NCI-H460 (cell line): Measurements from ENCODE around the gene SLC16A13. TPM values are rescaled to one million over a fixed set of nuclear protein-coding genes. Genes with fewer than 3 reads are reported as not detected.
A peak's percentile ranks its signal among the peaks of the same experiment; 100 is the strongest.

ENCODE experiments used
- DNase-seq: peaks from one replicate; pipeline ENCODE4 v3.0.0-alpha.2; 2016; ENCODE audit warnings: low read depth; ENCODE audit errors: extremely low read depth
- total RNA-seq: library from RNA; depleted of rRNA; stranded (reverse); fragments of >200 nt; shearing (Covaris generic); gene quantifications from 2 replicates; pipeline ENCODE4 v1.2.3, GENCODE V29; 2014

The SLC16A13 gene
- total RNA-seq, 1 experiment from 2014 or later, result 1.2 TPM

- no peak for DNase-seq
These were observed 23.9 kb upstream of the SLC16A13 start for GRCh38 chr17:7011942-7012254.

DNA sequence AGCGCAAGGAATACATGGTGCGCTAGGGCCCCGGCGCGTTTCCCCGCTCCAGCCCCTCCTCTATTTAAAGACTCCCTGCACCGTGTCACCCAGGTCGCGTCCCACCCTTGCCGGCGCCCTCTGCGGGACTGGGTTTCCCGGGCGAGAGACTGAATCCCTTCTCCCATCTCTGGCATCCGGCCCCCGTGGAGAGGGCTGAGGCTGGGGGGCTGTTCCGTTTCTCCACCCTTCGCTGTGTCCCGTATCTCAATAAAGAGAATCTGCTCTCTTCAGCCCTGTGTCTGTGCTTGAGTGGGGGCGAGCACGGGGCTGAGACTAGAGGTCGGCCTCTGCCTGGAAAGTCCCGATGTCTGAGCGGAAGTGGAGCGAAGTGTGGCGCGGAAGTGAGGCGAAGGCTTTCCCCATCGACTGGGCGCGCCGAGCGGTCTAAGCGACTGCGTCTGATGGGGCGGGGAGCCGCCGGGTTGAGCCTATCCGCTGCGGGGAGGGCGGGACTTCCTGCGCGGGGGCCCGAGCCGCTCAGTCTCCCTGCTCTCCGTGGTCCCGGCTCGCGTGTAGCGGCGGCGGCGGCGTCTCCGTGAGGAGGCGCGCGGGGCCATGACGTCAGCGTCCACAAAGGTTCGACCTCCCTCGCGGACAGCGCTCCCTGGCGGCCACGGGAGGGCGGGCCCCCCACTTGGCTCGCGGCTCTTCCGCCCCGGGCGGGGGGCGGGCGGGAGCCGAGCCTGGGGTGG, 21.4 kb upstream of the SLC16A13 start:
- peak; percentile 94 for DNase-seq

DNA sequence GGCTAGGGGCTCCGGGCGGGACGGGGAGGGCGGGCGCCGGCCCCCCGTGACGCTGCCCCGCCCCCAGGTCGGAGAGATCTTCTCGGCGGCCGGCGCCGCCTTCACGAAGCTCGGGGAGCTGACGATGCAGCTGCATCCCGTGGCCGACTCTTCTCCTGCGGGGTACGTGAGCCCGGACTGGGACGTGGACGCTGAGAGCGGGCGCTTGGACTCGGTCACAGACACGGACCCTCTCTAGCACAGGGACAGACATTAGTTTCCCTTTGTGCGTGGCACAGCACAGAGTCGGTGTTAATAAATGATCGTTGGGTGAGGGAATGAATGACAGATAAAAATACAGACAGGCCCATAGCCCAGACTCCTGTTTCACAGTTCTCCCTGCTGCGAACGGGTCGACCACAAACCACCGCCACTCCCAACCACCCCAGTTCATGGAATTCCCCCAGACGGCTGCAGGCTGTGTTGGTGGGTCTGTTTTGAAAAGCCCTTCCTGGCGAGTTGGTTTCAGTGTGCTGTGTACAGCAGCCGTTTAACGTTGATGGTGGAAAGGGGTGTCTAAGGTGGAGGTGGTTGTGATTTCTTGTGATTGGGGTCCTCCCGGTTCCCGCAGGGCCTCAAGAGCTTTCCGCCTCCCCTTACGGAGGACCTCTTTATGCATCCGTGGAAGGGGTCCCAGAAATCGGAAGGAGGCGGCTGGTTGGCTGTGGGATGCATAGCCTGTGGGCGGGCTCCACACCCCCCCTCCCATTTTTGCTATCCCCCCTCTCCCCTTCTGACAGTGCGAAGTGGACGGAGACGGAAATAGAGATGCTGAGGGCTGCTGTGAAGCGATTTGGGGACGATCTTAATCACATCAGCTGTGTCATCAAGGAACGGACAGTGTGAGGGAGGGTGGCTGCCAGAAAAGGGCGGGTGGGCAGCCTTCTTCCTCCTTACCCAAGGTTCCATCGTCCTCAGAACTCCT, 20.5 kb upstream of the SLC16A13 start:
- DNase-seq, result no peak

DNA sequence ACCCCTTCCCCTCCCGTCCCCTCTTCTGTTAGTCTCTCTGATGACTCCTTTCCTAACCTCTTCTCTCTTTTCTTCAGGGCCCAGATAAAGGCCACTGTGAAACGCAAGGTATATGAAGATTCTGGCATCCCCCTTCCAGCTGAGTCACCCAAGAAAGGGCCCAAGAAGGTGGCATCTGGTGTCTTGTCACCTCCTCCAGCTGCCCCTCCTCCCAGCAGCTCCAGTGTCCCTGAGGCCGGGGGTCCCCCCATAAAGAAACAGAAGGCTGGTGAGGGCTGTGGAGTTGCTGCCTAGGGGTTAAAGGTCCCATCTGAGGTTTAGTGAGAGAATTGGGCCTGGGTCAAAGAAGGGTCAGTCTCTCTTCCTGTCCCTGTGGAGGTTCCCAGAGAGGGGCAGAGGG, 19.4 kb upstream of the SLC16A13 start:
- no peak for DNase-seq

- DNase-seq, result no peak
These were observed 18.7 kb upstream of the SLC16A13 start for GRCh38 chr17:7016886-7017826.

GRCh38 chr17:7017827-7018200, 18.0 kb upstream of the SLC16A13 start:
- DNase-seq, result no peak

GRCh38 chr17:7018331-7018964, 17.4 kb upstream of the SLC16A13 start:
- no peak for DNase-seq

DNA sequence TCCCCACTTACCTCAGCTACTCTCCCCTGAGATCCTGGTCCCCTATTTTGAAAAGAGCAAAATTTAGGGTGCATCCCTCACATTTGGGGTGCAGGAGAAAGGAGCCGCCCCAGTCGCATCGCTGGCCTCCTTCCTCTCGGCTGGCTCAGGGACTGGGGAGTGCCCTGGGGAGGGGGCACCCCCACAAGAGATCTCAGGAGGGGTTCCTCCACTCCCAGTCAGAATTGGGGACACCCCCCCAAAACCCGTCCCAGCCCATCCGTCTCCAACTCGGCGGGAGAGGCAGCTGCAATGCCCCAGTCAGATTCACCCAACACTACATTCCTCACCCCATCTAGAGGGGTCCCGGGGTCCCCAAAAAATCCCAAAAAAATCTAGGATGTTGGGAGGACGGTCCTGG, 16.4 kb upstream of the SLC16A13 start:
- DNase-seq, result no peak

DNA sequence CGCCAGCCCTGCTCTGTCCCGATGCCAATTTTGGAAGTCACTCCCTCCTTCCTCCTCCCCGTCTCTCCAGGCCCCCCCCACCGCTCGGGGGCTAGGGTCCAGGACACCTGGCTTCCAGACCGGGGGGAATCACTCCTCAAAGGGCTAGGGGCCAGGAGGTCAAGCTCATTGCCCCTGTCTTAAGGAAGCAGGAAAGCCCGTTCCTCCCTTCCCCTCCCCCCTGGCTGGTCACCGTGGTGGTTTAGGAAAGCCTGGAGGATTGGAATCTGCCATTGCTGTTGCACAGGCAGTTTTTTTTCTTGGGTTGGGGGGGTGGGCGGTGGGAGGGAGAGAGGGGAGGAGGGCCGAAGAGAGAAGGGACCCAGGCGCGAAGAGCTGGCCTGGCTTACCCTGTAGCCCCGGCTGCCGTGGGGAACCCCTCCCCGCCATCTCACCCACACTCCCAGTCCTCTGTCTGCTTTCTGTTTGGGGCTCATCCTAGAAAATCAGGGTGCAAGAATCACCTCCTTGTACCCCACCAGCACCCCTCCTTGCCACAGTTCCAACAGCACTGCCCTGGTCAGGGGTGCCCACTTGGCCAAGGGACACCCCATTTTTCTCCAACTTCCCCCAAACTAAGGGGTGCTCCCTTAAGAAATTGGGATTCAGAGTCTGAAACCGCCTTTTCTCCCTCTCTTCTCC, 15.8 kb upstream of the SLC16A13 start:
- no peak for DNase-seq

- no peak for DNase-seq
These were observed 14.7 kb upstream of the SLC16A13 start for GRCh38 chr17:7020894-7021664.

DNA sequence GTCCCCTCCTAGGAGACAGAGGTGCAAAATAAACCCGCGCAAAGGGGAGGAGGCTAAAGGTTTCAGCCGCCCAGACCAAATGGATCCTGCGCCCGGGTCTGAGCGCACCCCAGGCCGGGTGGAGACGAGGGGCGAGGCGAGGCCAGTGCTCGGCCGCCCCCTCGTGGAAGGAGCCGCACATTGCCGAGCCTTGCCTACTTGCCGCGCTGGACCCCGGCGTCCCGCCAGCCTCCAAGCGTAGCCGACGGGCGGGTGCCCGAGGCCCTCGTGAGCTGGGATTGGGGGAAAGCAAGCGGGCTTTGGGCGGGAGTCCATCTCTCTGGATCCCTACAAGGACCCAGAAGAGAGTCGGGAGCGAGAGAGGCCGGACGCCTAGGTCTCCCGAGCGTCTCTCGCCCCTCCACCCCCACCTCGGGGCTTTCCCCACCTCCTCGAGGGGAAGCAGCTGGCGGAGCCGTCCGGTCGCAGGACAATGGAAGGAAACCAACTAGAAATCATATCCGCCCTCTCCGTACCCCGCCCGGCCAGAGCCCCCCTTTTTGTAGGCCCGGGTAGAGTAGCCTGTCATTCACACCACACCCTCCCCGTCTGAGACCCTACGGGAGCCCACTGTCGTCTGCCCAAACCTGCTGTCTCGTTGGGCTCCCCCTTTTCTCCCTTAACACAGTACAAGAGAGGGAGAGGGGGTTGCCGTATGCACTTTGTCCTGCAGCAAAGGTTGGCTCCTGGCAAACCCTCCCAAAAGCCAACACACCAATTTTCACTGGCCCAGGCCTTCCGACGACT, 13.6 kb upstream of the SLC16A13 start:
- peak; percentile 68 for DNase-seq

GRCh38 chr17:7022781-7023571, 12.8 kb upstream of the SLC16A13 start, which contains the start of gene BCL6B:
Gene BCL6B, plus strand, starts transcription at chr17:7023050. Its CDS starts 622 bp downstream, at chr17:7023672.
- no peak for DNase-seq

GRCh38 chr17:7023576-7024401, 12.0 kb upstream of the SLC16A13 start:
- DNase-seq, result peak; percentile 91

DNA sequence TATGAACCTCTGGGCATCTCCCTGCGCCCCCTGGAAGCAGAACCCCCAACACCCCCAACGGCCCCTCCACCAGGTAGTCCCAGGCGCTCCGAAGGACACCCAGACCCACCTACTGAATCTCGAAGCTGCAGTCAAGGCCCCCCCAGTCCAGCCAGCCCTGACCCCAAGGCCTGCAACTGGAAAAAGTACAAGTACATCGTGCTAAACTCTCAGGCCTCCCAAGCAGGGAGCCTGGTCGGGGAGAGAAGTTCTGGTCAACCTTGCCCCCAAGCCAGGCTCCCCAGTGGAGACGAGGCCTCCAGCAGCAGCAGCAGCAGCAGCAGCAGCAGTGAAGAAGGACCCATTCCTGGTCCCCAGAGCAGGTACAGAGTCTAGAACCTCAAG, 11.4 kb upstream of the SLC16A13 start:
- no peak for DNase-seq

DNA sequence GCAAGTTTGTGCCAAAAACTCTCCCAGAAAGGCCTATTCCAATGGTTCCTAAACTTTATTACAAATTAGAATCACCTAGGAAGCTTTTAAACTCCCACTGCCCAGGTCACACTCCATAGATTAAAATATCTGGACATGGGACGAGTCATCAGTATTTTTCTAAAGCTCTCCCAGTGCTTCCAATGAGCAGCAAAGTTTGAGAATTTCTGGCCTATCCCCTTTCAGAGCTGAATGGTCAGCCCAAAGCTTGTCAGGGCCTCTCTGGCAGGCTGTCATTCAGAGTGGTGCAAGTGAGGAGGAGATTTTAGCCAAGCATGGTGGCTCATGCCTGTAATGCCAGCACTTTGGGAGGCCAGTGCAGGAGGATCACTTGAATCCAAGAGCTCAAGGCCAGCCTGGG, 10.6 kb upstream of the SLC16A13 start:
- no peak for DNase-seq

DNA sequence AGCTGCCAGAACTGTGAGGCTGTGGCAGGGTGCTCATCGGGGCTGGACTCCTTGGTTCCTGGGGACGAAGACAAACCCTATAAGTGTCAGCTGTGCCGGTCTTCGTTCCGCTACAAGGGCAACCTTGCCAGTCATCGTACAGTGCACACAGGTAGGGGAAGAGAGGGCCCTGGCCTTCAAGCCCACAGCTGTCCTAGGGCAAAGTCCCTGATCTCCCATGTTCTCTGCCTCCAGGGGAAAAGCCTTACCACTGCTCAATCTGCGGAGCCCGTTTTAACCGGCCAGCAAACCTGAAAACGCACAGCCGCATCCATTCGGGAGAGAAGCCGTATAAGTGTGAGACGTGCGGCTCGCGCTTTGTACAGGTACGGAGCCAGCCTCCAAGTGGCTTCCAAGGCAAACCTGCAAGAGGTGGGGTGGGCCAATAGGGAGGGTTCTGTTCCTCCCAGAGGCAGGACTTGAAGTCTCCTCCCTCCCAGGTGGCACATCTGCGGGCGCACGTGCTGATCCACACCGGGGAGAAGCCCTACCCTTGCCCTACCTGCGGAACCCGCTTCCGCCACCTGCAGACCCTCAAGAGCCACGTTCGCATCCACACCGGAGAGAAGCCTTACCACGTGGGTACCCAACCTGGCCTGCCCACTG, 9.2 kb upstream of the SLC16A13 start:
- DNase-seq, result no peak
